ENCODE results near the gene ERRFI1.
"Not testable (repeated sequence)": the region's sequence is repeated elsewhere in the genome, so short reads cannot be mapped to it uniquely, and the experiment has no call there.

The ERRFI1 gene

DNA sequence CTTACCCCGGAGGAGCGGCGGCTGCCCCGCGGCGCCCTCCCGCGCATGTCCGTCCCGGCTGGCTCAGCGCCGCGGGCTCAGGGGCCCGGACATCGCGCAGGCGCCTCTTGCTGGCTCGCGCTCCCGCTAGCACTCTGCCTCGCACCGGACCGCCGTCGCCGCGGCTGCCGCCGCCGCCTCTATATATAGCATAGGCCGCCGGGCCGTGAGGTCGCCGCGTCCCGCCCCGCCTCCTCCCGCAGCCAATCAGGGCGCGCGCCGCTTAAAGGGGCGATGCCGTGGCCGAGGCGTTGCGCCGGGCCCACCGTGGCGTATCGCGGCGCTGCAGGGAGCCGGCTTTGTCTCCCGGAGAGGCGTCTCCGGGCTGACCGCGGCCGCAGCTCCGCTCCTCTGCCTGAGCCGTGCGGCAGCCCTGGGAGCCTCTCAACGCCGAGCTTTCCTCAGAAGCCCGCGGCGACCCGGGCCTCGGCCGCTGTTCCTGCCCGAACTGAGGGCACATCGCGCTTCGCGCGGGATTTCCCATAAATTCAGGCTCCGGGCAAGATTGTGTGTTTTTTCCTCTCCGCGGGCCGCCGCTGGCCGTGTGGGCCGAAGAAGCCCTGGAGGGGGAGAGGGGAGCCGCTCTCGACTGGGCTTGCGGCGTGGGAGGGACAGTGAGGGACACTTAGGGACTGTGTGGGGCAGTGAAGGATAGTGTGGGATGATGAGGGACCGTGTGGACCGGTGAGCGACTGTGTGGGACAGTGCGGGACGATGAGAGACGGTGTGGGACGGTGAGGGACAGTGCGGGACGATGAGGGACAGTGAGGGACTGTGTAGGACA lies at the start of gene ERRFI1:
TSS of gene ERRFI1 (minus strand) at position 157 of the 823 bp plus-strand sequence. CDS start 10,690 bp downstream, outside the sequence.
- peak; percentile 64 to 98 (median 90) for DNase-seq

DNA sequence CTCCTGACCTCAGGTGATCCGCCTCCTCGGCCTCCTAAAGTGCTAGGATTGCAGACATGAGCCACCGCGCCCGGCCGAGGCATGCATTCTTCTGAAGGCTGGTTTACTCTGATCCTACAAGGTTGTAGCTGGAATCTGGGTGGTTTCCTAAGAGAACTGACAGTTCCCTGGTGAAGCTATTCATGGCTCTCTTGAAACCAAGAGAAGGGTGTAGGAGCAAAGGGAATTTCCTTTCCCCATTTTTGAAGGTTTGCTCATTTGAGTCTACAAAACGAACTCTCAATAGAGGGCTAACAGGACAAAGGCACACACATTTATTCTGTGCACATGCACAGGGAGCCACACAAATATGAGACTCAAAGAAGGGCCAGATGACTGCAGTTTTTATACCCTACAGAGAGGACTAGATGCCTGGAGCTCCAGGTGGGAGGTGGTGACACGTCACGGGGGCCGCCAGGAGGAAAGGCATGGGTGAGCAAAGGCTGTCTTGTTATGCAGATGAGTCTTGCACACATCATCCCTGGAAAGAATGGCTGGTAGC lies 49.5 kb upstream of the ERRFI1 start:
- DNase-seq, result no peak

GRCh38 chr1:8073112-8073855 lies 47.2 kb upstream of the ERRFI1 start:
- no peak for DNase-seq

GRCh38 chr1:8070381-8070811 lies 44.3 kb upstream of the ERRFI1 start:
- no peak for DNase-seq

DNA sequence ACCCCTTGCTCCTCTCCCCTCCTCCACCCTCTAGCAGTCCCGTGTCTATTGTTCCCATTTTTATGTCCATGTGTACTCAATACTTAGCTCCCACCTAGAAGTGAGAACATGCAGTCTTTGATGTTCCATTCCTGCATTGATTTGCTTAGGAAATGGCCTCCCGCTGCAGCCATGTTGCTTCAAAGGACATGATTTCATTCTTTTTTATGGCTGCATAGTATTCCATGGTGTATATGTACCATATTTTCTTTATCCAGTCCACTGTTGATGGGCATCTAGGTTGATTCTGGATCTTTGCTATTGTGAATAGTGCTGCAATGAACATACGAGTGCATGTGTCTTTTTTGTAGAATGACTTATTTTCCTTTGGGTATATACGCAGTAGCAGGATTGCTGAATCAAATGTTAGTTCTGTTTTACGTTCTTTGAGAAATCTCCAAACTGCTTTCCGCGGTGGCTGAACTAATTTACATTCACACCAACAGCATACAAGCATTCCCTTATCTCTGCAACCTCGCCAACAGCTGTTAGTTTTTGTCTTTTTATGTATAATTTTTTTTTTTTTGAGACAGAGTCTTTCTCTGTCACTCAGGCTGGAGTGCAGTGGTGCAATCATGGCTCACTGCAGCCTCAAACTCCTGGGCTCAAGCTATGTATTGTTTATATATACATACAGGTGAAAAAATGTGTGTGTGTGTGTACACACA lies 43.7 kb upstream of the ERRFI1 start:
- DNase-seq, result not testable (repeated sequence)

DNA sequence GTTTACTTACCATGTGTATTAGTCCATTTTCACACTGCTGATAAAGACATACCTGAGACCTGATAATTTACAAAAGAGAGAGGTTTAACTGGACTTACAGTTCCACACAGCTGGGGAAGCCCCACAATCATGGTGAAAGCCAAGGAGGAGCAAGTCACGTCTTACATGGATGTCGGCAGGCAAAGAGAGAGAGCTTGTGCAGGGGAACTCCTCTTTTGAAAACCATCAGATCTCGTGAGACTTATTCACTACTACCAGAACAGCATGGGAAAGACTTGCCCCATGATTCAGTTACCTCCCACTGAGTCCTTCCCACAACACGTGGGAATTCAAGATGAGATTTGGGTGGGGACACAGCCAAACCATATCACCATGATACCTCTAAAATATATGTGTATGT lies 39.3 kb upstream of the ERRFI1 start:
- DNase-seq, result no peak

DNA sequence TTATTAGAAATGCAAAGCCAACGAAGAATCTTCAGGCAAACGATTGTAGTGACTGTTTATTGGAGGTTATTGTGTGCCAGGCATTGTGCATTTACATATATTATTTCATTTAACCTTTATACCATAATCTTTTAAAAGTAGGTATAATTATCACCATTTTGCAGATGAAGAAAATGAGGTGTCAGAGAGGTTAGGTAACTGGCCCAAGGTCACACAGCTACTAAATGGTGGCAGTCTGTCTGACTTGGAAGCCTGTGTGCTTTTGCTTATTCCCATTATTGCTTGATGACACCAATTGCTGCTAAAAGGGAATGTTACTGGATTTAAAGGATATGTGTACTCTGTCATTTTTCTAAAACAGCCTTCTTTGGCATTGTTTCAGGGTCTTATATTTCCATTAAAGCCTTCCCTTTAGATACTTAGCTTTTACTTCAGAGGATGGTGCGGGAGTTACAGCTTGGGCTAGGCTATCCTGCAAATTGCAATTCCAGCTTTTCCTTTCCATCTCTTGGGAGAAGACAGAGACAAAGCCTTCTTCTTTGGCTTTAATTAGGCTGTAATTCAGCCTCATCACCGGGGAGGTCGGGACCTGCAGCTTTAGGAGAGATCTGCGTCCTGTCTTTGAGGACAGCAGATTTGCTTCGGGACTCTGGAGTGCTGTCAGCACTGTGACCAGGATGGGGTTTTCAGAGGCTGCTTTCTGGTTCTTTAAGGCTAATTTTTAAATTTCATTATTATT lies 37.4 kb upstream of the ERRFI1 start:
- no peak for DNase-seq

GRCh38 chr1:8062861-8063260 lies 36.8 kb upstream of the ERRFI1 start:
- no peak for DNase-seq

- DNase-seq, result no peak
Measured at GRCh38 chr1:8061673-8062386, 35.7 kb upstream of the ERRFI1 start.

DNA sequence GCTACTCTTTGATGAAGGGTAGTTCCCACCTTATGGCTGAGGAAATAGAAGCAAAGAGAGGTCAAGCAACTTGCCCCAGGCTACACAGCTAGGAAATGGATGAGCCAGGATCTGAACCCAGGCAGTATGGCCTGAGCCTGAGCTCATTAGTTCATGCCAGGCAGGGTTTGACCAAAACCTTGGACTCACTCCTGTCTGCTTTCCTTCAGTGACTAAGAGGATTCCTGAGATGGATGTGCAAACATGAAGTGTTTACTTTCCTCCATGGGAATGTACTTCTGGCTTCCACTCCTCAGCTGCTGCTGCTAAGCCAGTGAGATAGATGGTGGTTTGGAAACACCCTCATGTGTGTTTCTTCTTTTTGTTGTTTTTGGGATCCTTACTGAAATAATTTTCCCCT lies 35.1 kb upstream of the ERRFI1 start:
- no peak for DNase-seq

- no peak for DNase-seq
Measured at GRCh38 chr1:8059161-8059622, 33.1 kb upstream of the ERRFI1 start.

DNA sequence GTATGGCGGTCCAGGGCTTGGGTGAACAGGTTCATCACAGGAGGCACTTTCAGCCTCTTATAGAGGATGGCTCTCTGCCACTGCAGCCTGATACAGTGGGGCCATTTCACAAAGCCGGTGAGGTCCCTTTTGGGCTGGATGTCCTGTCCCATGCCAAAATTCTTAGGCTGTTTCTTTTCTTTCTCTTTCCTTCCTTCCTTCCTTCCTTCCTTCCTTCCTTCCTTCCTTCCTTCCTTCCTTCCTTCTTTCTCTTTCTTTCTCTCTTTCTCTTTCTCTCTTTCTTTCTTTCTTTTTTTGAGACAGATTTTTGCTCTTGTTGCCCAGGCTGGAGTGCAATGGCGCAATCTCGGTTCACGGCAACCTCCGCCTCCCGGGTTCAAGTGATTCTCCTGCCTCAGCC lies 31.7 kb upstream of the ERRFI1 start:
- not testable (repeated sequence) for DNase-seq

DNA sequence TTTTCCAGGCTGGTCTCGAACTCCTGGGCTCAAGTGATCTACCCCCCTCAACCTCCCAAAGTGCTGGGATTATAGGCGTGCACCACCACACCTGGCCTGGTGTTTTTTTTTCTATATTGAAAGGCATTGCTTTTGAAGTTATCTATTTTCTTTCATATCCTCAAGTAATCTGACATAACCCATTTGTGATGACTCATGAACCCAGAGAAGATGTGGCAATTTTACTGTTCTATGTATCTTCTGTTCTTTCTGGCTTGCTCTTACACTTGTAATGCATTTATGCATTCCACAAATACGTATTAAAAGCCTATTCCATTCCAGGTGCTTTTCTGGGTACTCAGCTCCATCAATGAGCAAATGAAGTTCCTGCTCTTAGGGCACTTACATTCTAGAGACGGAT lies 29.9 kb upstream of the ERRFI1 start:
- no peak for DNase-seq

- DNase-seq, result no peak
Measured at GRCh38 chr1:8053878-8054567, 27.9 kb upstream of the ERRFI1 start.

- DNase-seq, result no peak
Measured at GRCh38 chr1:8051650-8052049, 25.5 kb upstream of the ERRFI1 start.

DNA sequence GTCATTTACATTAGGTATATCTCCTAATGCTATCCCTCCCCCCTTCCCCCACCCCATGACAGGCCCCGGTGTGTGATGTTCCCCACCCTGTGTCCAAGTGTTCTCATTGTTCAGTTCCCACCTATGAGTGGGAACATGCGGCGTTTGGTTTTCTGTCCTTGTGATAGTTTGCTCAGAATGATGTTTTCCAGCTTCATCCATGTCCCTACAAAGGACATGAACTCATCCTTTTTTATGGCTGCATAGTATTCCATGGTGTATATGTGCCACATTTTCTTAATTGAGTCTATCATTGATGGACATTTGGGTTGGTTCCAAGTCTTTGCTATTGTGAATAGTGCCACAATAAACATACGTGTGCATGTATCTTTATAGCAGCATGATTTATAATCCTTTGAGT lies 23.1 kb upstream of the ERRFI1 start:
- DNase-seq, result not testable (repeated sequence)

GRCh38 chr1:8047686-8048445 lies 21.8 kb upstream of the ERRFI1 start:
- no peak for DNase-seq

DNA sequence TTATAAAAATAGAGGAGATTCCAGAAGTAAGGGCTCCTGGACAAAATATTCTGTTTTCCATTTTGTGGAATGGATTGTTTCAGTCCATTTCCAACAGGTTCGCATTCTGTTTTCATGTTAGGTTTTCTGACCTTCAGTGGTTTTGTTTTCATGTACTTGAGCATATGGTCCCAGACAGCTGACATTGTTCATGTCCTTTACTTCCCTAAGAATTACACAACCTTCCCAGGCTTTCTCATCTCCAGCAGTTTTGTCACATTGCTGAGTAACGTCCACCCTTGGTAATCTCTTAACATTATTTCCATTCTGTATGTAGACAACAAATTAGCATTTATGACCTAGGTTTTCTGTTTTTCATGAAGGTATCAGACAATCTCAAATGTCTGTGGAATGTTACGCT lies 21.0 kb upstream of the ERRFI1 start:
- DNase-seq, result no peak

DNA sequence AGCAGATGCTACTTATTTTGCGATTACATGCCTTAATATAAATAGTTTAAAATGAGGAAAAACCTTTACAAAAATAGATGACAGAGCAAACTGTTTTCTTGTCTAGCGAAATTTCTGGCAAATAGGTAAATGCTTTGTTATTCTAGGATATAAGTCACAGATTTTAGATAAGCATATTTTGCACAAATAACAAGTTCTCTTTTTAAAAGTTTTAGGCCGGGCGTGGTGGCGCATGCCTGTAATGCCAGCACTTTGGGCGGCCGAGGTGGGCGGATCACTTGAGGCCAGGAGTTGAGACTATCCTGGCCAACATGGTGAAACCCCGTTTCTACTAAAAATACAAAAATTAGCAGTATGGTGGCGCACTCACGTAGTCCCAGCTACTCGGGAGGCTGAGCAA lies 20.3 kb upstream of the ERRFI1 start:
- no peak for DNase-seq

Measured in amygdala (tissue), 56 donors.